DOHH2 (cell line): Measurements from ENCODE around the gene STEAP1B.

ENCODE experiments used
- EZH2phosphoT487 ChIP-seq: fragments of 200-600 bp; sonication (generic); IDR thresholded peaks from 2 replicates; pipeline ENCODE4 v1.6.1; 2017; ENCODE audit warnings: borderline replicate concordance, mild to moderate bottlenecking, antibody characterized with exemption, low read length, moderate library complexity, mixed read lengths
- TF ChIP-seq, protein P1 (sequence below): fragments of 200-600 bp; sonication (generic); IDR thresholded peaks from one replicate; pipeline ENCODE4 v1.5.1; 2014; ENCODE audit warnings: antibody characterized with exemption, mild to moderate bottlenecking, low read depth, low read length; ENCODE audit not compliant: poor library complexity, severe bottlenecking

DNA sequence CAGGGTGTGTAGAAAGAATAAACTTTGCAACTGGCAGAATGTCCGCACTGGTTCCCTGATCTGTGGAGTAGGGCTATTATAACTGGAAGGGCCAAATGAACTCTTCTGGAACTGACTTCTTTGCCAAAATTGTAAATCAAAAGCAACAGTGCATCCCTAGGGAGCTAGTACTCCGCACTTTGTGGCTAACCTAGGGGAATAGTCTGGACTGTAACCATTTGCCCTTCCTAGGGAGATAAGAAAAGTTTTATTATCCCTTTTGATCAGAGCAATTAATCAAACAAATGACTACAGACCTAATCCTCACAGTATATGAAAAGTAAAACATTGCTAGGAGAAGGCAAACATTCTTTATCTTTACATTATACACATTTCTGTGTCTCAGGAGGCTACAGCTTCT, 45.5 kb upstream of the STEAP1B start:
- TF ChIP-seq EZH2phosphoT487 = no peak
- TF ChIP-seq, protein P1, sequence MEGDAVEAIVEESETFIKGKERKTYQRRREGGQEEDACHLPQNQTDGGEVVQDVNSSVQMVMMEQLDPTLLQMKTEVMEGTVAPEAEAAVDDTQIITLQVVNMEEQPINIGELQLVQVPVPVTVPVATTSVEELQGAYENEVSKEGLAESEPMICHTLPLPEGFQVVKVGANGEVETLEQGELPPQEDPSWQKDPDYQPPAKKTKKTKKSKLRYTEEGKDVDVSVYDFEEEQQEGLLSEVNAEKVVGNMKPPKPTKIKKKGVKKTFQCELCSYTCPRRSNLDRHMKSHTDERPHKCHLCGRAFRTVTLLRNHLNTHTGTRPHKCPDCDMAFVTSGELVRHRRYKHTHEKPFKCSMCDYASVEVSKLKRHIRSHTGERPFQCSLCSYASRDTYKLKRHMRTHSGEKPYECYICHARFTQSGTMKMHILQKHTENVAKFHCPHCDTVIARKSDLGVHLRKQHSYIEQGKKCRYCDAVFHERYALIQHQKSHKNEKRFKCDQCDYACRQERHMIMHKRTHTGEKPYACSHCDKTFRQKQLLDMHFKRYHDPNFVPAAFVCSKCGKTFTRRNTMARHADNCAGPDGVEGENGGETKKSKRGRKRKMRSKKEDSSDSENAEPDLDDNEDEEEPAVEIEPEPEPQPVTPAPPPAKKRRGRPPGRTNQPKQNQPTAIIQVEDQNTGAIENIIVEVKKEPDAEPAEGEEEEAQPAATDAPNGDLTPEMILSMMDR = no peak
